Measurements from ENCODE around the gene C10orf143.

- TF ChIP-seq CTCF (conservative IDR thresholded peaks at IDR 0.05; ENCODE audit: low read depth in 2 of 2) (no peak), EZH2 (IDR thresholded peaks at IDR 0.05; ENCODE audit: low read depth, unreplicated experiment) (no peak), EZH2phosphoT487 (IDR thresholded peaks at IDR 0.05; ENCODE audit: unreplicated experiment) (no peak)
These were observed 85.3 kb downstream of the C10orf143 start for GRCh38 chr10:130025326-130025725.

Measured in GM23338 (cell line).